GM19328 (cell line): Measurements from ENCODE around the gene SLC6A2.
"Not testable (repeated sequence)": the region's sequence is repeated elsewhere in the genome, so short reads cannot be mapped to it uniquely, and the experiment has no call there.

ENCODE experiments used
- ATAC-seq: cut with Tn5 transposase; IDR thresholded peaks from one replicate; pipeline ENCODE4 v1.9.1; 2021; ENCODE audit warnings: mild to moderate bottlenecking, moderate library complexity; ENCODE audit not compliant: unreplicated experiment

Gene SLC6A2

GRCh38 chr16:55703003-55704001 lies 47.5 kb downstream of the SLC6A2 start:
- no peak for ATAC-seq

DNA sequence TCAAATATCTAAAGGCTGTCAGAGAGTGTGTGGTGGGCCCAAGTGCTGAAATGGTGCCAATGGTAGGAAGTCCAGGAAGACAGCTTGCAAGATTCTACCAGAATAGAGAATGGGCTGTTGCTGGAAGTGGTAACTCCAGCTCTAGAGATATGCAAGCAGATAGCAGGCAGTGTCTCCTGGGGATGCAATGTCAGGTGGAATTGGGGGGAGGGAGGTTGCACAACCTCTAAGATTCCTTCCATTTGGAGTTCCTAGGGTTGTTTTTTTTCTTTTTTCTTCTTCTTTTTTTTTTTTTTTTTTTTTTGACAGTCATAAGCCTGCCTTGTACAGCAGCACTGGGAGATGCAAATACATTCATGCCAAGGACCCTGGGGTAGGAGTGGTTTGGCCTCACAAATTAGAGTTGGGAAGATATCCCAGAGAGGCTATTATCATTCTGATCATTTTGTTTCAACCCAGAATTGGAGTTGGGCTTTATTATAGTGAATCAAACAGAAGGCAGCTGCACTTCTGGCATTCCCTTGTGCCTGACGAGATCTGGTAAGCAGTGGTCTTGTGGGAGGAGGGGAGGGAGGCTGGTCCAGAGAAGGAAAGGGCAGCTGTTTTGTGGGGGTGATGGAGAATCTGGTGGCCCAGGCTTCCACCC lies 51.1 kb downstream of the SLC6A2 start:
- ATAC-seq: no peak

DNA sequence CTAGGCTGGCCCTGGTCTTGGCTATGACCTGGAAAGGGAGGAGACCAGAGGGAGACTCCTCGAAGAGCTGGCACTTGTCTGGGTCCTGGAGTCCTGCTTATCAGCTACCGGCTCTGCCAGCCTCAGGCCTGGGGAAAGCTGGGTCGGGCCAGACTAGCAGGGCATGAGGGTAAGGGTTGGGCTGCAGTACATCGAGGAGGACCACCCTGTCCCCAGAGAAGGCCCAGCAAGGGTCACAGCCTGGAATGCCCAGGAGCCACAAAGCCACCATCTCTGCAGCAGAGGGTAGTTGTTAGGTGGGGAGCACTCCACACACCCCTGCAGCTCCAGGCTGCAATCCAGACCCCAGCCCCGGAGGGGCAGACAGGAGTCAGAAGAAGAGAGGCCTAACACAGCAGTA lies 54.0 kb downstream of the SLC6A2 start:
- no peak for ATAC-seq

- no peak for ATAC-seq
Measured at GRCh38 chr16:55710466-55710865, 54.7 kb downstream of the SLC6A2 start.

DNA sequence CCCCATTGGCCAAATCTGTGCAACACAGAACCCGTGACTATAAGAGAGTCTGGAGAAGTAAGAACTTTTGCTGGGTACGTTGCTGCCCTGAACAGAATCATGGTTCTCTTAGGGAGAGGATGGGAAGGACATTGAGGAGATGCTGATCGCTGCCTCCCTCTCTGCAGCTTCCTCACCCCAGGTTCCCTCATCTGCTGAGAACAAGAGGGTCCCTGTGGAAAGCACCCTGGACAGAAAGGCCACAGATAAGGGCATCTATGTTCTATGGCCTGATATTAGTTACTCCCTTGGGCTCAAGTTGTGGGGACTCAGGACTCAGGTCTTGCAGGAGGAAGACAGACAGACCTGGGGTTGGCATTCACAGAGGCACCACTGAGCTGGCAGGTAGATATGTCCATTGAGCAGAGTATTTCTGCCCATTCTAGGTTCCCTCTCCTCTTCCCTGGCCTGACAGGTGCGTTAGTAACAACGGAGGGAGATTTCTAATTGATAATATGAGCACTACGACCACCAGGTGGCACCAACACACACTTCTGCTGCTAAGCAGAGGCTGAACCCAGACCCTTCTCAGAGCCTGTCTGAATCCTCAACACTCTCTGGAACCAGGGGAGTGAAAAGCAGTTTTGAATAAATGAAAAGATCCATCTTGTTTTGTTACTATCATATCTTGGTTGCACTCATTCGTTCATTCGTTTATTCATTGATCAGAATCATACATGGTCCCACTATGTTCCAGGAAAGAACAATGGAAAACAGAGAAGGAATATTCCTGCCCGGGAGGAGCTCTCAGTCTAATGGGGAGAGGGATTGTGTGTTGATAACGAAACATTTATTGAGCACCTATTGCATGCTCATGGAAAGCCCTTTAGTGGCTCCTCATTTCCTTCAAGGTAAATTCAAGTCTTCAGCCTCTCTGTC lies 56.4 kb downstream of the SLC6A2 start:
- ATAC-seq: no peak

DNA sequence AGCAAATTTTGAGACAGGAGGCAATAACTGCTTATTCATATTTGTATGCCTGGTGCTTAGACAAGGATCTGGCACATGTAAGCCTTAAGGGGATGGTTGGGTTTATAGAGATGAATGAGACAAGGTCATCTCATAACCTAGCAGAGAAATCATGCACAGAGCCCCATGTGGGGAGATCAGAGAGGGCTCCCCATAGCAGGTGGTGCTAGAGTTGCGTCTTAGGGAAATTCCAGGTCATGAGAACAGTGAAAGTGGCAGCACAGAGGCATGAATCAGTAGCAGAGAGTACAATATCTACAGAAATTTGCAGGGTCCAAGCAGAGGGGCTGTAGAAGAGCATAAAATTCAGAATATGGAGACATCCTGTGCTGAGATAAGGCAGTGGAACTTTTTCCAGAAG lies 57.3 kb downstream of the SLC6A2 start:
- no peak for ATAC-seq

GRCh38 chr16:55717326-55717725 lies 61.5 kb downstream of the SLC6A2 start:
- no peak for ATAC-seq

- ATAC-seq: no peak
Measured at GRCh38 chr16:55725055-55725777, 69.4 kb downstream of the SLC6A2 start.

DNA sequence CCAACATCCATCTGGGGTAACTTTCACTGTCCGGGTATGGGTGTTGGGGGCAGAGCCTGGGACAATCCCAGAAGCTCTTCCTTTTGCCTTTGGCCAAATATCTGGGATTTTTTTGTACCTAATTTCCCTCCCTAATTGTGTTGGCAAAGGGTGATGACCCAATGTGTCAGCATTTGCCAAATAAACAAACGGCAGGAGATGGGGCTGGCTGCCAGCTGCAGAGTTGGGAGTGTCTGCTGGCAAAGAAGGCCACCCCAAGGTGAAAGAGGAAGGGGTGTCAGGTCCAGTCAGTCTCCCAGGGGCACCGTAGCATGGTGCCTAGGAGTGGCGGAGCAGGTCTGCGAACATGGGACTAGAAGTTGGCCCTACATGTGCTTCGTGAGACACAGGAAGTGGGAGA lies 73.0 kb downstream of the SLC6A2 start:
- no peak for ATAC-seq

- no peak for ATAC-seq
Measured at GRCh38 chr16:55730115-55730514, 74.3 kb downstream of the SLC6A2 start.

DNA sequence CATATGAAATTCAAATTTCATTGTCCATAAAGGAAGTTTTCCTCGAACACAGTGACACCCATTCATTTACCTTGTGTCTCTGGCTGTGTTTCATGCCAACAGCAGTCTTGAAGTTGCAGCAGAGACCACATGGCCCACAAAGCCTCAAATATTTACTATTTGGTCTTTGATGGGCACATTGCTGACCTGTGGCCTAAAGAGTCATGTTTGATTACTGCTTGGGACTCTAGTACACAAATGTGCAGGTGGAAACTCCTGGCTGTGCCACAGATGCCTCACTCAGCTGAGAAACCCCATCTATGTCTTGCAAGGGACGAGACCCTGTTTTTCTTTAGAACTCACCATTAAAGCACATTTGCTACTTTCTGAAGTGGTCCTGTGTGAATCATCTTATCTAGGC lies 76.7 kb downstream of the SLC6A2 start:
- ATAC-seq: no peak

DNA sequence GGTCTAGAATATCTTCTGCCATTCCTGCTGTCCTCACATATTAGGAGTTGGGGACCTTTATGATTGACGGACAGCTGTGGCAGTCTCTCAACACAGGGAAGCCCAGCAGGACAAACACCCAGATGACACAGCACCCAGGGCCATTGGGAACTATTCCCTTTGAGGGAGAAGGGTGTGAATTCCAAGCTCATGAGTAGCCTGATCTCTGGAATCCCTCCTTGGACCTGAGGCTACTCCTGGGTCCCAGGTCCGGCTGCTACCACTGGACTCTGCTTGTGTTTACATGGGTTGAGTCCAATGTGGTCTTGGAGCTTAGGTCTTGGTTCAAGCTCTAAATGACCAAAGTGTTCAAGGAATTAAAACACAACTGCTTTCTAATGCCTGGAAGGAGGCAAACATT lies 78.9 kb downstream of the SLC6A2 start:
- no peak for ATAC-seq

GRCh38 chr16:55735120-55735781 lies 79.5 kb downstream of the SLC6A2 start:
- ATAC-seq: no peak

- no peak for ATAC-seq
Measured at GRCh38 chr16:55736671-55737070, 80.9 kb downstream of the SLC6A2 start.

DNA sequence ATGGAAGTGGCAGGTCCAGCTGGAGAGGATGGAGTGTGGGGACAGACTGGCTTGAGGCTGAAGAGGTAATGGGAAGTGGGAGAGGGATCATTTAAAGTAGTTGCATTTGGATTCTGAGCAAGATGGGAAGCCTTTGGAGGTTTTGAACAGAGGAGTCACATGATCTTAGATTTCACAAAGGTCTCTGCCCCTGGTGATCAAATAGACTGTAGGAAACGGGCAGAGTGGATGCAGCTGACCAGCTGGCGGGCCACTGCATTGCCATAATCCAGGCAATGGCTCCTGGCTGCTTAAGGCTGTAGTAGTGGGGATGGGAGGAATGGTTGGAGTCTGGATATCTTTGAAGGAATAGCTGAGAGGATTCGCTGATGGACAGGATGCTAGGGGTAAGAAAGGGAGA lies 81.5 kb downstream of the SLC6A2 start:
- ATAC-seq: no peak

GRCh38 chr16:55737966-55738365 lies 82.2 kb downstream of the SLC6A2 start:
- no peak for ATAC-seq

DNA sequence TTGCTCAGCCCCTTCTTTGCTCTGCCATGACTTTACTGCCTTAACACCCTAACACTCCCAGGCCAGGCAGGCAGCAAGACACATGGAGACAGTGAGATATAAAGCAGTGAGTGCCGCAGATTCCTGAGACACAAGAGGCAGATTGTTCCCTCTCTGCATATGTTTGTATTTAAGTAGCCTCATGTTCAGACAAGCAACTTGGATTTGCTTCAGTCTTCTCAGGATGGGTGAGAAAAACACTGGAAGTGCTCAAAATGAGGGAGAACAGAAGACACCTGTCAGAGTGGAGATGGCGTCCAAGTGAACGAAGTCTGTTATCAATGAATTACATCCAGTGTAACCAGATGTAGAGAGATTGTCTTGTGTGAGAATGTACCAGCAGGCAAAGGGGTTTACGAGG lies 90.3 kb downstream of the SLC6A2 start:
- ATAC-seq: no peak

DNA sequence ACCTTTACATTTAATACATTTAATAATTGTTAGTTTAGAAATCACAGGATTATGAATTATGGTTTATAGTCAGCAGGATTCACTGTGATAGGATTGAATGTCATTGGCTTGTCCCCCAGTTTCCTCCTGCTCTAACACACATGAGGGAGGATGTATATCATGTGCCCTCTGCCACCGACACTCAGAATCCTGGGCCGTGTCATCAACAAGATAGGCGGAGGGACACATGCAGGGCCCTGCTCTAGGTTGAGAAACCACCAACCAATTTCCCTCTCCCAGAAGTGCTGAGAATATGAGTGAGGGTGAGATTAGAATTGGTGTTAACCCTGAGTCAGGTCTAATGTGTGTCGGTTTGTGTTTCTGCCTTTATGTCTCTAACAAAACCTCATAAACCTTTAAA lies 92.0 kb downstream of the SLC6A2 start:
- no peak for ATAC-seq

DNA sequence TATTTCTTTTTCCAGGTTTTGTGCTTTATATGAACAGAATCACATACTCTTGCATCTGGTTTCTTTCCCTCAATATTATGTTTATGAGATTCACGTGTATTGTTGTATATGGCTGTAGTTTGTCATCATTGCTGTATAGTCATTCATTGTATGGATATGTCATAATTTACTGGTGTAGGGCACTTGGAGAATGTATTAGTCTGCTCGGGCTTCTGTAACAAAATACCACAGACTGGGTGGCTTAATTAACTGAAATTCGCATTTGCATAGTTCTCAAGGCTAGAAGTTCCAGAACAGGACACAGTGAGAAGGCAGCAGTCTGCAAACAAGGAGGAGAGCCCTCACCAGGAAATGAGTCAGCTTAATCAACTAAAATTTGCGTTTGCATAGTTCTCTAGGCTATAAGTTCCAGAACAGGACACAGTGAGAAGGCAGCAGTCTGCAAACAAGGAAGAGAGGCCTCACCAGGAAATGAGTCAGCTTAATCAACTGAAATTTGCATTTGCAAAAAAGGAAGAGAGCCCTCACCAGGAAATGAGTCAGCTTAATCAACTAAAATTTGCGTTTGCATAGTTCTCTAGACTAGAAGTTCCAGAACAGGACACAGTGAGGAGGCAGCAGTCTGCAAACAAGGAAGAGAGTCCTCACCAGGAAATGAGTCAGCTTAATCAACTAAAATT lies 96.8 kb downstream of the SLC6A2 start:
- ATAC-seq: not testable (repeated sequence)
